CD4-positive, alpha-beta T cell treated with Interleukin-1 beta for 1 hour (primary cell): Measurements from ENCODE around the gene HSDL1.
A peak's percentile ranks its signal among the peaks of the same experiment; 100 is the strongest.
"Not testable (repeated sequence)": the region's sequence is repeated elsewhere in the genome, so short reads cannot be mapped to it uniquely, and the experiment has no call there.

Experiments
- DNase-seq, 2 donors: peaks; one replicate each; pipeline ENCODE4 v3.0.0-alpha.2; 2020 to 2022

The HSDL1 gene

GRCh38 chr16:84137769-84138357 lies 7.1 kb downstream of the HSDL1 start:
- DNase-seq, result no peak

GRCh38 chr16:84137287-84137686 lies 7.7 kb downstream of the HSDL1 start:
- no peak for DNase-seq

GRCh38 chr16:84136331-84137125 lies 8.4 kb downstream of the HSDL1 start:
- DNase-seq, result no peak

GRCh38 chr16:84132527-84133285 lies 12.3 kb downstream of the HSDL1 start:
- no peak for DNase-seq

- no peak for DNase-seq
These were observed 13.9 kb downstream of the HSDL1 start for GRCh38 chr16:84131117-84131516.

- DNase-seq, result no peak
These were observed 20.5 kb downstream of the HSDL1 start for GRCh38 chr16:84124257-84125073.

GRCh38 chr16:84121007-84121406 lies 24.0 kb downstream of the HSDL1 start:
- DNase-seq, result no peak

GRCh38 chr16:84120023-84120422 lies 25.0 kb downstream of the HSDL1 start:
- DNase-seq, result no peak

GRCh38 chr16:84119368-84119767 lies 25.6 kb downstream of the HSDL1 start:
- DNase-seq, result no peak

GRCh38 chr16:84118315-84118714 lies 26.7 kb downstream of the HSDL1 start:
- DNase-seq, result not testable (repeated sequence)

- DNase-seq, result peak; percentile 9 to 28
These were observed 27.5 kb downstream of the HSDL1 start for GRCh38 chr16:84117494-84117843.

GRCh38 chr16:84116720-84117493 lies 28.1 kb downstream of the HSDL1 start, which contains the start of gene MBTPS1:
Gene MBTPS1 (minus strand): TSS chr16:84116942. CDS start chr16:84101783, 15,159 bp downstream.
- DNase-seq, result peak; percentile 98 to 99

GRCh38 chr16:84115919-84116719 lies 28.9 kb downstream of the HSDL1 start:
- peak; percentile 59 to 61 for DNase-seq

GRCh38 chr16:84111949-84112348 lies 33.0 kb downstream of the HSDL1 start:
- not testable (repeated sequence) for DNase-seq

GRCh38 chr16:84111525-84111924 lies 33.5 kb downstream of the HSDL1 start:
- DNase-seq, result no peak

- DNase-seq, result no peak
These were observed 34.5 kb downstream of the HSDL1 start for GRCh38 chr16:84110527-84110926.

- no peak for DNase-seq
These were observed 35.2 kb downstream of the HSDL1 start for GRCh38 chr16:84109598-84110335.

GRCh38 chr16:84107921-84108320 lies 37.1 kb downstream of the HSDL1 start:
- DNase-seq, result no peak

- no peak for DNase-seq
These were observed 38.8 kb downstream of the HSDL1 start for GRCh38 chr16:84105948-84106740.
